Measurements from ENCODE around the gene MAGI2. TPM values are rescaled to one million over a fixed set of nuclear protein-coding genes. Genes with fewer than 3 reads are reported as not detected.

MAGI2 gene
- total and polyA plus RNA-seq, 2 of the 13 experiments (the other 11 are each of a cell fraction or from before 2014, with no cell fraction given), result 1.5 to 3.8 TPM

DNA sequence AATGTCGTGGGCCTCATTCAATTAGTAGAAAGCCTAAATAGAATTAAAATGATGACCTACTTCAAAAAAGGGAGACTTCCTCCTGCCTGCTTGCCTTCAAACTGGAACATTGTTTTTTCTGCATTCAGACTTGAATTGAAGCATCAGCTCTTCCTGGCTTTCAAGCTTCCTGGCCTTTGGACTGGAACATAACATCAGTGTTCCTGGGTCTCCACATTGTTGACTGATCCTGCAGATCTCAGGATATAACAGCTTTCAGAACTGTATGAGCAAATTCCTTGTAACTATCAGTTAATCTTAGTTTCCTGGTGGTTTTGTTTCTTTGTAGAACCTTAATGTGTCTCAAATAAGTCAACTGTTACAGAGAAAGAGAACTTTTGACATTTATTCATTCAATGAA is 18.6 kb downstream of the MAGI2 start (continued):
- no peak for TF ChIP-seq ZNF326 (CRISPR knock-in tag; IDR thresholded peaks at IDR 0.05; ENCODE audit: borderline replicate concordance)
- peak; percentile 64; the same call in 1 of the 2 replicates for TF ChIP-seq HDAC2 (CRISPR knock-in tag; IDR thresholded peaks at IDR 0.05)
- peak; percentile 41; the same call in 1 of the 2 replicates for TF ChIP-seq SALL1 (CRISPR knock-in tag; IDR thresholded peaks at IDR 0.05)
- no peak for TF ChIP-seq SOX6 (IDR thresholded peaks at IDR 0.05)
- peak; percentile 33; the same call in 1 of the 2 replicates for TF ChIP-seq SOX6 (CRISPR knock-in tag; IDR thresholded peaks at IDR 0.05)
- no peak for TF ChIP-seq ZNF552 (CRISPR knock-in tag; IDR thresholded peaks at IDR 0.05; ENCODE audit: borderline replicate concordance)

GRCh38 chr7:79434098-79434497 is 19.4 kb downstream of the MAGI2 start:
- H3K79me2 ChIP-seq (ENCODE audit: insufficient read depth, low read length), result no peaks in the 10 kb centered on the region
- no peak overlapping the region for H3K4me2 ChIP-seq (ENCODE audit: low read depth, low read length)
- no TSS peak for BruUV-seq (replicated peaks)
- H3K27me3 ChIP-seq (ENCODE audit: control insufficient read depth in 1 of 2, insufficient read depth in 2 of 2, low read length in 2 of 2), result no peaks in the 10 kb centered on the region
- H3K9me3 ChIP-seq (ENCODE audit: low read length), result no peaks in the 10 kb centered on the region
- H3K4me3 ChIP-seq (replicated peaks in 1 of 3; ENCODE audit: insufficient read depth in 1 of 3, low read depth in 2 of 3, low read length in 3 of 3), result no peak overlapping the region
- peak overlapping the region; percentile 62 for H3K27ac ChIP-seq (ENCODE audit: extremely low read length, insufficient read depth, low read length)
- no peak overlapping the region for H3K9ac ChIP-seq (ENCODE audit: insufficient read depth, low read depth, low read length)
- FAIRE-seq (no peak), DNase-seq (ENCODE audit: low spot score) (no peak), ATAC-seq (no peak)
- no peaks in the 10 kb centered on the region for H3K36me3 ChIP-seq (replicated peaks in 1 of 2; ENCODE audit: control insufficient read depth in 1 of 2, insufficient read depth in 2 of 2, low read length in 2 of 2)
- H2AFZ ChIP-seq (ENCODE audit: low read length), result no peak overlapping the region
- H3K4me1 ChIP-seq (ENCODE audit: insufficient read depth, low read length), result peaks cover 34% of the 10 kb centered on the region
- intact Hi-C loops (cut with micrococcal nuclease; ENCODE audit: unreplicated experiment) (no loop called here), in situ Hi-C loops (cut with HindIII; ENCODE audit: extremely low pct_ligation_motif_present, low pct_unique_long_range_greater_than_20kb) (no loop called here)
- ChIA-PET POLR2A (interaction anchor here (1.2 to 1.6 kb wide), 2 partner anchors 18 to 19 kb away, joined by 4 to 12 read pairs; partner anchors contain the start of gene MAGI2), CTCF (ENCODE audit: low intra/inter-chr PET ratio, low total read pairs) (no interaction called here)
- H4K20me1 ChIP-seq (ENCODE audit: insufficient read depth, low read length), result no peaks in the 10 kb centered on the region
- 91% methylated on average over 1 of the region's 1 CpG for WGBS (ENCODE audit: low lambda C conversion rate)
- no peak for TF ChIP-seq ZC3H4 (CRISPR knock-in tag; IDR thresholded peaks at IDR 0.05; ENCODE audit: borderline replicate concordance)
- TF ChIP-seq HES4 (CRISPR knock-in tag; IDR thresholded peaks at IDR 0.05; ENCODE audit: borderline replicate concordance), result no peak
- TF ChIP-seq ZNF644 (CRISPR knock-in tag; IDR thresholded peaks at IDR 0.05; ENCODE audit: low read depth), result no peak
- no peak for TF ChIP-seq NCOA2 (CRISPR knock-in tag; IDR thresholded peaks at IDR 0.05)
- TF ChIP-seq MTF2 (CRISPR knock-in tag; IDR thresholded peaks at IDR 0.05; ENCODE audit: borderline replicate concordance), result no peak
- TF ChIP-seq FOSL1 (CRISPR knock-in tag; IDR thresholded peaks at IDR 0.05; ENCODE audit: borderline replicate concordance), result no peak
- TF ChIP-seq ZNF720 (CRISPR knock-in tag; IDR thresholded peaks at IDR 0.05), result no peak
- no peak for TF ChIP-seq ARID3A (IDR thresholded peaks at IDR 0.05; ENCODE audit: low read depth, low read length)
- TF ChIP-seq, protein P1, sequence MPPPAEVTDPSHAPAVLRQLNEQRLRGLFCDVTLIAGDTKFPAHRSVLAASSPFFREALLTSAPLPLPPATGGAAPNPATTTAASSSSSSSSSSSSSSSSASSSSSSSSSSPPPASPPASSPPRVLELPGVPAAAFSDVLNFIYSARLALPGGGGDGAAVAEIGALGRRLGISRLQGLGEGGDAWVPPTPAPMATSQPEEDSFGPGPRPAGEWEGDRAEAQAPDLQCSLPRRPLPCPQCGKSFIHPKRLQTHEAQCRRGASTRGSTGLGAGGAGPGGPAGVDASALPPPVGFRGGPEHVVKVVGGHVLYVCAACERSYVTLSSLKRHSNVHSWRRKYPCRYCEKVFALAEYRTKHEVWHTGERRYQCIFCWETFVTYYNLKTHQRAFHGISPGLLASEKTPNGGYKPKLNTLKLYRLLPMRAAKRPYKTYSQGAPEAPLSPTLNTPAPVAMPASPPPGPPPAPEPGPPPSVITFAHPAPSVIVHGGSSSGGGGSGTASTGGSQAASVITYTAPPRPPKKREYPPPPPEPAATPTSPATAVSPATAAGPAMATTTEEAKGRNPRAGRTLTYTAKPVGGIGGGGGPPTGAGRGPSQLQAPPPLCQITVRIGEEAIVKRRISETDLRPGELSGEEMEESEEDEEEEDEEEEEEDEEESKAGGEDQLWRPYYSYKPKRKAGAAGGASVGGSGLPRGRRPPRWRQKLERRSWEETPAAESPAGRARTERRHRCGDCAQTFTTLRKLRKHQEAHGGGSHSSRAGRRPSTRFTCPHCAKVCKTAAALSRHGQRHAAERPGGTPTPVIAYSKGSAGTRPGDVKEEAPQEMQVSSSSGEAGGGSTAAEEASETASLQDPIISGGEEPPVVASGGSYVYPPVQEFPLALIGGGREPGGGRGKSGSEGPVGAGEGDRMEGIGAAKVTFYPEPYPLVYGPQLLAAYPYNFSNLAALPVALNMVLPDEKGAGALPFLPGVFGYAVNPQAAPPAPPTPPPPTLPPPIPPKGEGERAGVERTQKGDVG (CRISPR knock-in tag; IDR thresholded peaks at IDR 0.05; ENCODE audit: borderline replicate concordance), result no peak
- TF ChIP-seq ZNF282 (IDR thresholded peaks at IDR 0.05; ENCODE audit: partially characterized antibody), result no peak
- no peak for TF ChIP-seq SP1 (IDR thresholded peaks at IDR 0.05)
- no peak for TF ChIP-seq SP1 (CRISPR knock-in tag; IDR thresholded peaks at IDR 0.05)
- no peak for TF ChIP-seq NFE2L2 (IDR thresholded peaks at IDR 0.05; ENCODE audit: low read length)
- TF ChIP-seq U2AF2 (IDR thresholded peaks at IDR 0.05; ENCODE audit: low read depth, low read length), result no peak
- no peak for TF ChIP-seq ZNF264 (CRISPR knock-in tag; IDR thresholded peaks at IDR 0.05)
